HCT116 (cell line): ENCODE data around the gene DRC7. TPM values are rescaled to one million over a fixed set of nuclear protein-coding genes. Genes with fewer than 3 reads are reported as not detected.

Source experiments
- ATAC-seq: fragments of 200-7000 bp; cut with Tn5 transposase; 2 replicates; pipeline ENCODE4 v1.9.1; 2020; ENCODE audit warnings: mild to moderate bottlenecking, moderate library complexity
- BruUV-seq: library from RNA; stranded (reverse); fragments of 400-500 nt; replicated peaks from 2 replicates; lab custom pipeline; 2021; lab: Mats Ljungman, UMichigan
- CTCF ChIA-PET: fragments of 300-600 bp; sonication (Branson Sonifier 250); formaldehyde crosslinking; loops from one replicate; lab custom pipeline; 2021; ENCODE audit warnings: antibody characterized with exemption; lab: Charles Lee
- POLR2A ChIA-PET: fragments of 300-600, 350-600 bp; sonication (Branson Sonifier 250); formaldehyde crosslinking; loops from one replicate; lab custom pipeline; 2021; ENCODE audit warnings: antibody characterized with exemption; lab: Charles Lee
- RAD21 ChIA-PET, 2 experiments: fragments of 300-600 bp; sonication (Branson Sonifier 250); formaldehyde crosslinking; loops; one replicate each; lab custom pipeline; 2023; ENCODE audit warnings: low total read pairs in 2 of 2; ENCODE audit not compliant: uncharacterized antibody in 2 of 2, unreplicated experiment in 2 of 2, low non-redundant PET in 1 of 2; lab: Charles Lee
- DNase-seq: peaks from one replicate; pipeline ENCODE4 v3.0.0-alpha.2; 2010; ENCODE audit warnings: low read depth, low spot score
- H2AFZ ChIP-seq: fragments of 200-600 bp; shearing (Covaris generic), sonication (generic); 2 replicates; pipeline ENCODE4 v1.6.1; 2017; ENCODE audit warnings: low read depth, mixed run types, mixed read lengths, antibody characterized with exemption, low read length; ENCODE audit not compliant: poor library complexity, severe bottlenecking
- H3K27ac ChIP-seq: 2 replicates; pipeline ENCODE4 v1.5.1; 2012; ENCODE audit warnings: low read depth, low read length
- H3K27me3 ChIP-seq: fragments of 200-600 bp; sonication (generic); 2 replicates; pipeline ENCODE4 v1.6.1; 2016; ENCODE audit warnings: mixed run types, low read length, mixed read lengths; ENCODE audit not compliant: insufficient read depth
- H3K36me3 ChIP-seq, 2 experiments: fragments of 200-500 bp in 1 of 2; fragments of 200-600 bp in 1 of 2; sonication (Bioruptor generic) in 1 of 2; sonication (generic) in 1 of 2; 2 replicates each; pipeline versions ENCODE4 v1.5.1 to v1.6.1; 2014 to 2016; ENCODE audit warnings: low read length in 2 of 2, inconsistent platforms in 1 of 2, mixed read lengths in 1 of 2, mixed run types in 1 of 2; ENCODE audit not compliant: insufficient read depth in 2 of 2, control insufficient read depth in 1 of 2
- H3K4me1 ChIP-seq, 2 experiments: fragments of 200-600 bp in 1 of 2; sonication (generic) in 1 of 2; 2 replicates each; pipeline versions ENCODE4 v1.5.1 to v1.6.1; 2012 to 2017; ENCODE audit warnings: low read length in 2 of 2, inconsistent platforms in 1 of 2, mild to moderate bottlenecking in 1 of 2, mixed read lengths in 1 of 2, mixed run types in 1 of 2, moderate library complexity in 1 of 2; ENCODE audit not compliant: insufficient read depth in 2 of 2, control insufficient read depth in 1 of 2
- H3K4me2 ChIP-seq: fragments of 200-600 bp; sonication (generic); 2 replicates; pipeline ENCODE4 v1.6.1; 2017; ENCODE audit warnings: mixed run types, low read length, mixed read lengths
- H3K4me3 ChIP-seq, 2 experiments: fragments of 200-600 bp in 1 of 2; sonication (generic) in 1 of 2; replicated peaks in 1 of 2; 2 replicates each; pipeline ENCODE4 v1.5.1; 2011 to 2016; ENCODE audit warnings: low read length in 2 of 2, control low read depth in 1 of 2, low read depth in 1 of 2, mild to moderate bottlenecking in 1 of 2, mixed read lengths in 1 of 2, mixed run types in 1 of 2
- H3K79me2 ChIP-seq: fragments of 200-600 bp; sonication (generic); 2 replicates; pipeline ENCODE4 v1.6.1; 2017; ENCODE audit warnings: mild to moderate bottlenecking, mixed run types, low read length, moderate library complexity, mixed read lengths; ENCODE audit not compliant: insufficient read depth
- H3K9ac ChIP-seq: fragments of 200-600 bp; sonication (generic); 2 replicates; pipeline ENCODE4 v1.6.1; 2016; ENCODE audit warnings: low read length, mixed read lengths
- H3K9me2 ChIP-seq: fragments of 200-600 bp; sonication (generic), shearing (Covaris generic); 2 replicates; pipeline ENCODE4 v1.6.1; 2017; ENCODE audit warnings: mixed run types, mild to moderate bottlenecking, moderate library complexity; ENCODE audit not compliant: insufficient read depth
- H3K9me3 ChIP-seq, 2 experiments: fragments of 200-500 bp in 1 of 2; fragments of 200-600 bp in 1 of 2; sonication (Bioruptor generic) in 1 of 2; sonication (generic) in 1 of 2; 2 replicates each; pipeline ENCODE4 v1.6.1; 2014 to 2017; ENCODE audit warnings: low read length in 2 of 2, mixed read lengths in 2 of 2, inconsistent platforms in 1 of 2, low read depth in 1 of 2, mild to moderate bottlenecking in 1 of 2, mixed run types in 1 of 2, moderate library complexity in 1 of 2; ENCODE audit not compliant: control insufficient read depth in 1 of 2, insufficient read depth in 1 of 2
- H4K20me1 ChIP-seq: fragments of 200-600 bp; sonication (generic), shearing (Covaris generic); 2 replicates; pipeline ENCODE4 v1.6.1; 2017; ENCODE audit warnings: mixed run types, mild to moderate bottlenecking, moderate library complexity; ENCODE audit not compliant: insufficient read depth
- CBX3 ChIP-seq: IDR thresholded peaks from 2 replicates; pipeline ENCODE4 v1.6.1; 2012; ENCODE audit warnings: low read depth
- CEBPB ChIP-seq: IDR thresholded peaks from 2 replicates; pipeline ENCODE4 v1.6.1; 2012; ENCODE audit warnings: low read depth
- CTCF ChIP-seq, 3 experiments: fragments of 200-600 bp in 1 of 3; sonication (generic) in 1 of 3; IDR thresholded peaks in 2 of 3; conservative IDR thresholded peaks in 1 of 3; 2 replicates each; pipeline ENCODE4 v1.5.1; 2012 to 2017; ENCODE audit warnings: low read depth in 2 of 3, low read length in 2 of 3, antibody characterized with exemption in 1 of 3, borderline replicate concordance in 1 of 3, control low read depth in 1 of 3, mild to moderate bottlenecking in 1 of 3, mixed read lengths in 1 of 3, mixed run types in 1 of 3, moderate library complexity in 1 of 3; ENCODE audit not compliant: insufficient read depth in 1 of 3
- EGR1 ChIP-seq: IDR thresholded peaks from 2 replicates; pipeline ENCODE4 v1.6.1; 2012; ENCODE audit warnings: low read depth
- ELF1 ChIP-seq: IDR thresholded peaks from 2 replicates; pipeline ENCODE4 v1.6.1; 2012; ENCODE audit warnings: low read depth, borderline replicate concordance
- EZH2phosphoT487 ChIP-seq: fragments of 200-600 bp; IDR thresholded peaks from 2 replicates; pipeline ENCODE4 v1.6.1; 2018; ENCODE audit warnings: antibody characterized with exemption, borderline replicate concordance
- FOSL1 ChIP-seq: IDR thresholded peaks from 2 replicates; pipeline ENCODE4 v1.6.1; 2012; ENCODE audit warnings: low read depth
- MAX ChIP-seq: IDR thresholded peaks from 2 replicates; pipeline ENCODE4 v1.6.1; 2012
- RAD21 ChIP-seq: IDR thresholded peaks from 2 replicates; pipeline ENCODE4 v1.6.1; 2012; ENCODE audit warnings: low read depth, mild to moderate bottlenecking
- REST ChIP-seq: IDR thresholded peaks from 2 replicates; pipeline ENCODE4 v1.6.1; 2012; ENCODE audit warnings: low read depth
- SRF ChIP-seq: IDR thresholded peaks from 2 replicates; pipeline ENCODE4 v1.6.1; 2012; ENCODE audit warnings: low read depth
- TCF7L2 ChIP-seq: IDR thresholded peaks from 2 replicates; pipeline ENCODE4 v1.7.0; 2011; ENCODE audit warnings: borderline replicate concordance, inconsistent platforms; ENCODE audit not compliant: insufficient read depth, insufficient read length; ENCODE audit errors: extremely low read depth
- ZFX ChIP-seq: fragments of 450-650 bp; IDR thresholded peaks from 2 replicates; pipeline ENCODE4 v1.6.1; 2017
- intact Hi-C: fragments of 100-400 bp; cut with micrococcal nuclease; formaldehyde crosslinking; loops from 2 replicates; pipeline ENCODE4 v1.10.0; 2022
- total RNA-seq: library from RNA; stranded (reverse); gene quantifications from one replicate; pipeline ENCODE4 v1.2.1, GENCODE V29; 2021; ENCODE audit not compliant: unreplicated experiment

Gene DRC7
- total RNA-seq, 1 experiment from 2014 or later = 0.91 TPM

GRCh38 chr16:57727610-57728009, 33.0 kb downstream of the DRC7 start:
- H3K36me3 ChIP-seq = no peaks in the 10 kb centered on the region
- DNase-seq (no peak), ATAC-seq (no peak)
- H3K4me1 ChIP-seq = no peaks in the 10 kb centered on the region
- no peak overlapping the region for H3K4me3 ChIP-seq
- no peak overlapping the region for H2AFZ ChIP-seq
- RAD21 ChIA-PET = no interaction called here
- intact Hi-C loops = loop anchor here (10.0 kb wide), 1 partner anchor 277 kb away; the partner anchor contains the start of genes USB1 and ZNF319
- H4K20me1 ChIP-seq = no peaks in the 10 kb centered on the region
- no peak overlapping the region for H3K9ac ChIP-seq
- no peaks in the 10 kb centered on the region for H3K9me3 ChIP-seq
- POLR2A ChIA-PET = no interaction called here
- no peaks in the 10 kb centered on the region for H3K9me2 ChIP-seq
- no peak overlapping the region for H3K27ac ChIP-seq
- H3K27me3 ChIP-seq = no peaks in the 10 kb centered on the region
- no TSS peak for BruUV-seq
- TF ChIP-seq MAX (no peak), CBX3 (no peak), CTCF (IDR thresholded peaks at IDR 0.05 in 2 of 3, conservative IDR thresholded peaks at IDR 0.05 in 1 of 3; ENCODE audit: borderline replicate concordance in 1 of 3, insufficient read depth in 1 of 3, low read depth in 2 of 3, low read length in 2 of 3) (peak in 2 of 3 experiments; percentile 32 to 37; a peak in 3 of 6 replicates), EZH2phosphoT487 (no peak), CEBPB (no peak)
- H3K4me2 ChIP-seq = no peak overlapping the region
- CTCF ChIA-PET = no interaction called here
- H3K79me2 ChIP-seq = no peaks in the 10 kb centered on the region

GRCh38 chr16:57728336-57729181, 34.0 kb downstream of the DRC7 start:
- Histone ChIP-seq H3K4me3 (no peak overlapping the region), H3K9ac (no peak overlapping the region), H3K9me3 (no peaks in the 10 kb centered on the region), H3K36me3 (no peaks in the 10 kb centered on the region), H3K9me2 (no peaks in the 10 kb centered on the region), H4K20me1 (no peaks in the 10 kb centered on the region), H3K27ac (no peak overlapping the region), H3K4me1 (no peaks in the 10 kb centered on the region), H3K79me2 (no peaks in the 10 kb centered on the region), H2AFZ (no peak overlapping the region), H3K27me3 (no peaks in the 10 kb centered on the region), H3K4me2 (no peak overlapping the region)
- intact Hi-C loops = loop anchor here (10.0 kb wide), 1 partner anchor 276 kb away; the partner anchor contains the start of genes USB1 and ZNF319
- ATAC-seq = no peak
- CTCF ChIA-PET = no interaction called here
- POLR2A ChIA-PET = no interaction called here
- RAD21 ChIA-PET = no interaction called here
- no TSS peak for BruUV-seq
- DNase-seq = no peak
- TF ChIP-seq TCF7L2 = no peak
- no peak for TF ChIP-seq REST
- TF ChIP-seq CEBPB = no peak
- no peak for TF ChIP-seq ZFX
- TF ChIP-seq EGR1 = no peak
- no peak for TF ChIP-seq RAD21
- TF ChIP-seq FOSL1 = no peak
- TF ChIP-seq ELF1 = no peak
- no peak for TF ChIP-seq SRF
